Lower lobe of right lung (tissue), 2 donors: ENCODE data around the gene KCNJ11. TPM values are rescaled to one million over a fixed set of nuclear protein-coding genes. Genes with fewer than 3 reads are reported as not detected.

ENCODE experiments used
- ATAC-seq, 2 donors: fragments of 200-7000 bp; cut with Tn5 transposase; one replicate each; pipeline ENCODE4 v1.9.1; 2020 to 2022; ENCODE audit warnings: mild to moderate bottlenecking in 2 of 2, moderate library complexity in 2 of 2
- DNase-seq: peaks from one replicate; pipeline ENCODE4 v3.0.0-alpha.2; 2020
- H3K27ac ChIP-seq: fragments of 200-600 bp; one replicate; pipeline ENCODE4 v1.8.0; 2022
- H3K27me3 ChIP-seq: fragments of 200-600 bp; one replicate; pipeline ENCODE4 v1.8.0; 2022; ENCODE audit warnings: low read depth
- H3K36me3 ChIP-seq: fragments of 200-600 bp; one replicate; pipeline ENCODE4 v1.8.0; 2022; ENCODE audit warnings: mild to moderate bottlenecking
- H3K4me1 ChIP-seq: fragments of 200-600 bp; one replicate; pipeline ENCODE4 v1.8.0; 2022
- H3K4me3 ChIP-seq: fragments of 200-600 bp; one replicate; pipeline ENCODE4 v1.8.0; 2022; ENCODE audit warnings: mild to moderate bottlenecking
- H3K9me3 ChIP-seq: fragments of 200-600 bp; one replicate; pipeline ENCODE4 v1.8.0; 2022
- intact Hi-C: fragments of 100-400 bp; cut with DNase I; formaldehyde crosslinking; loops from one replicate; pipeline ENCODE4 v1.11.0; 2022
- total RNA-seq: library from RNA; stranded (reverse); fragmentation: NEBNext Ultra II Directional; extraction: Animal tissue kit (Norgen Biotek cat#: 25700); gene quantifications from one replicate; pipeline ENCODE4 v1.2.1, GENCODE V29; 2021
- TF ChIP-seq, protein P1 (sequence below): fragments of 200-600 bp; IDR thresholded peaks from one replicate; pipeline ENCODE4 v1.8.0; 2022; ENCODE audit warnings: antibody characterized with exemption, mild to moderate bottlenecking
- donor health status: DM: no; HTN: yes; CAD: no; lungs with severe emphysema.

KCNJ11 gene
- total RNA-seq, 1 donor from 2014 or later, result 4.3 TPM

DNA sequence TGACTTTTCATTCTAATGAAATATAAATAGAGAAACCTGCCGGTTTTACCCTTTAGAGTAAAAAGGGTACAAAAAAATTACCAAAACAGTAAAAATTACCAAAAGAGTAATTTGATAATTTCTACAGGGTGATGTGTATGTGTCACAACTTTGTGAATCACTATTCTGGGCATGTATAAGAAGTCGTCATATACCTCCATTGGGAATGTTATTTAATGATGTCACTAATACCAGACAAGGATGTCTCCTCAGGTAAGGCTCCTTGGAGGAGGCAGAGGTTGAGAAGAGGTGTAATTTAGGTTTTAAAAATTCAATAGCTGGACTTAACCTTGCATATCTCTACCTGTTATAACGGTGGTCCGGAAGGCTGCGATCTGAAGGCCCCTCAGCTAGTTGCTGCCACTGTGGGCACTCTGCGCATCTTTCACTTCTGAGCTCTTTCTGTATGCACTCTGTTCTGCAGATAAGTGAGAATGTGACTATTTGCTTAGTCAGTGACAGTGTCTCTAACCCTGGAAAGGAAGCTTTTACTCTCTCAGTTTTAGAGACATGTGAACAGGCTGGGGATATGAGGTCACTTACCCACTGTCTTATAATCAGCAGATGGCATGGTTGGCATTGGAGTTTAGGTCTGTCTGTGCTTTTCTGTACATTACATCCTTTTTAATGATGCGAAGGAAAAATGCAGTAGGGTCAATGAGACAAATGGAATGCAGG is 37.8 kb downstream of the KCNJ11 start:
- Histone ChIP-seq H3K4me3 (no peak overlapping the region), H3K9me3 (no peaks in the 10 kb centered on the region), H3K27me3 (no peaks in the 10 kb centered on the region), H3K36me3 (no peaks in the 10 kb centered on the region), H3K27ac (no peak overlapping the region), H3K4me1 (peaks cover 17% of the 10 kb centered on the region)
- intact Hi-C loops, result no loop called here
- TF ChIP-seq, protein P1, sequence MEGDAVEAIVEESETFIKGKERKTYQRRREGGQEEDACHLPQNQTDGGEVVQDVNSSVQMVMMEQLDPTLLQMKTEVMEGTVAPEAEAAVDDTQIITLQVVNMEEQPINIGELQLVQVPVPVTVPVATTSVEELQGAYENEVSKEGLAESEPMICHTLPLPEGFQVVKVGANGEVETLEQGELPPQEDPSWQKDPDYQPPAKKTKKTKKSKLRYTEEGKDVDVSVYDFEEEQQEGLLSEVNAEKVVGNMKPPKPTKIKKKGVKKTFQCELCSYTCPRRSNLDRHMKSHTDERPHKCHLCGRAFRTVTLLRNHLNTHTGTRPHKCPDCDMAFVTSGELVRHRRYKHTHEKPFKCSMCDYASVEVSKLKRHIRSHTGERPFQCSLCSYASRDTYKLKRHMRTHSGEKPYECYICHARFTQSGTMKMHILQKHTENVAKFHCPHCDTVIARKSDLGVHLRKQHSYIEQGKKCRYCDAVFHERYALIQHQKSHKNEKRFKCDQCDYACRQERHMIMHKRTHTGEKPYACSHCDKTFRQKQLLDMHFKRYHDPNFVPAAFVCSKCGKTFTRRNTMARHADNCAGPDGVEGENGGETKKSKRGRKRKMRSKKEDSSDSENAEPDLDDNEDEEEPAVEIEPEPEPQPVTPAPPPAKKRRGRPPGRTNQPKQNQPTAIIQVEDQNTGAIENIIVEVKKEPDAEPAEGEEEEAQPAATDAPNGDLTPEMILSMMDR, result no peak
- ATAC-seq, result no peak
- no peak for DNase-seq

DNA sequence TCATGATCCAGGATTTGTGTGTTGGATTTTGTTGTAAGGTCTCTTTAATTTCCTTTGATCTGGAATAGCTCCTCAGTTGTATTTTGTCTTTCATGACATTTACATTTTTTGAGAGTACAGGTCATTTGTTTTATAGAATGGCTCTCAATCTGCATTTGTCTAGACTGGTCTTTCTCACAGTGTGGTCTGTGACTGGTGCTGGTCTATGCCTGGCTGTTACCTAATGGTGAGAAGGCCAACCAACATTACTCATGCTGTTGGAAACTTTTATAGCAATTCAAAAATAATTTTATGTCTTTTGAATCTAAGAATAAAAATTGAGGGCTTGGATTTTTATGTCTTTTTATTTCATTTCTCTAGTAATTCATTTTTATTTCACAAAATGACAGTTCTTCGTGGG is 40.8 kb downstream of the KCNJ11 start:
- H3K27ac ChIP-seq, result no peak overlapping the region
- H3K4me3 ChIP-seq, result no peak overlapping the region
- H3K36me3 ChIP-seq, result no peaks in the 10 kb centered on the region
- intact Hi-C loops, result no loop called here
- no peaks in the 10 kb centered on the region for H3K27me3 ChIP-seq
- no peaks in the 10 kb centered on the region for H3K9me3 ChIP-seq
- TF ChIP-seq, protein P1, result no peak
- DNase-seq, result no peak
- peaks cover 8% of the 10 kb centered on the region for H3K4me1 ChIP-seq
- ATAC-seq, result no peak

DNA sequence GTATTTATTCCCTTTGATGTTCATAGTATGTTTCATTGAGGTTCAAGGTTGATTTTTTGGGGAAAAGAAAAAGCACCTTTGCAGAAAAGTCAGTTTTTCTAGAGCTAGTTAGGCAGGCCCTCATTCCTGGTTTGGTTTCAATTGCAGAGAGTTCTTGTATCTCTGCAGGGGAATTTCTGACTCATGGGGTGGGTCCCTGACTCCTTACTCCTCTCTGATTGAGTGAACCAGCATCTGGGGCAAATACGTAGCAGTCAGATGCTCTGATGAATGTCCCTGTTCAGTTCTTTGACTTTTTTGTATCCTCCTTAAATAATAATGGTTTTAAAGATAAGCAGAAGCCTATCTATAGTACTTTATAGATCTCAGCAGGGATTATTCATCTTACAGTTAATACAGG is 44.6 kb downstream of the KCNJ11 start:
- no peak for DNase-seq
- Histone ChIP-seq H3K4me3 (no peak overlapping the region), H3K36me3 (no peaks in the 10 kb centered on the region), H3K27me3 (no peaks in the 10 kb centered on the region), H3K27ac (no peak overlapping the region), H3K4me1 (no peaks in the 10 kb centered on the region), H3K9me3 (no peaks in the 10 kb centered on the region)
- TF ChIP-seq, protein P1, result no peak
- intact Hi-C loops, result no loop called here
- no peak for ATAC-seq

DNA sequence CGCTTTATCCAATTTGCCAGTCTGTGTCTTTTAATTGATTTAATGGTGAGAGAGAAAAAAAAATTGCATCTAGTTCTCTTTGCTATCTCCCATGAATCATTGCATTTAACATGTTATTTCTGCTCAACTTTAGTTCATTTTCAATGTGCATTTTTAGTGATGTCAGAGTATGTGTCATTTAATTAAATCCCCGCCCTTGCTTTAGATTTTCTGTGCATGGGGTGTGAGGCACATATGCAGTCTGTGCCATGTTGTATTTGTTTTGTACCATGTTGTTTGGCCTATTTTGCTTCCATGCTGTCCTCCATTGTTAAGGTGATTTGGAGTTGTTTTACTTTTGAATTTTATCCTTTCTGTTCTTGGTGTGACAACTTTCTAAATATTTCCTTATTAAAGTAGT is 45.2 kb downstream of the KCNJ11 start:
- TF ChIP-seq, protein P1, result no peak
- H3K36me3 ChIP-seq, result no peaks in the 10 kb centered on the region
- intact Hi-C loops, result no loop called here
- ATAC-seq, result no peak
- DNase-seq, result no peak
- H3K4me3 ChIP-seq, result no peak overlapping the region
- H3K4me1 ChIP-seq, result no peaks in the 10 kb centered on the region
- H3K27me3 ChIP-seq, result no peaks in the 10 kb centered on the region
- no peaks in the 10 kb centered on the region for H3K9me3 ChIP-seq
- H3K27ac ChIP-seq, result no peak overlapping the region

Other genes with a start within 250 kb of the KCNJ11 start
- 71.6 TPM for gene PIK3C2A, start 180.7 kb downstream of the KCNJ11 start, total RNA-seq
- gene NUCB2, start 111.9 kb downstream of the KCNJ11 start, total RNA-seq, result 82.7 TPM
- 3.2 TPM for gene NCR3LG1, start 36.9 kb downstream of the KCNJ11 start, total RNA-seq
- 4.9 TPM for gene ABCC8, start 88.2 kb upstream of the KCNJ11 start, total RNA-seq
- gene USH1C, start 155.8 kb upstream of the KCNJ11 start, total RNA-seq, result 0.30 TPM
- gene OTOG, start 158.6 kb upstream of the KCNJ11 start, total RNA-seq, result not detected